GM23338 (cell line): ENCODE results near the gene TRIM42. TPM values are rescaled to one million over a fixed set of nuclear protein-coding genes. Genes with fewer than 3 reads are reported as not detected.

ENCODE experiments used
- ATAC-seq: fragments of 200-7000 bp; cut with Tn5 transposase; 3 replicates; pipeline ENCODE4 v1.9.1; 2020
- DNase-seq: peaks from one replicate; pipeline ENCODE4 v3.0.0-alpha.2; 2015; ENCODE audit warnings: low spot score
- H2AFZ ChIP-seq: fragments of 200-600 bp; sonication (generic); 2 replicates; pipeline ENCODE4 v1.8.0; 2016; ENCODE audit warnings: antibody characterized with exemption, mild to moderate bottlenecking, moderate library complexity
- H3F3A ChIP-seq: fragments of 200-600 bp; sonication (generic); replicated peaks from 2 replicates; pipeline ENCODE4 v1.8.0; 2017; ENCODE audit warnings: antibody characterized with exemption, mixed run types, low read depth
- H3K27ac ChIP-seq: fragments of 200-600 bp; sonication (generic); 2 replicates; pipeline ENCODE4 v1.6.1; 2016; ENCODE audit warnings: low read depth
- H3K27me3 ChIP-seq: fragments of 200-600 bp; sonication (generic); 2 replicates; pipeline ENCODE4 v1.8.0; 2016; ENCODE audit warnings: mild to moderate bottlenecking, mixed run types, moderate library complexity; ENCODE audit not compliant: insufficient read depth
- H3K36me3 ChIP-seq: fragments of 200-600 bp; sonication (generic); 2 replicates; pipeline ENCODE4 v1.8.0; 2016; ENCODE audit warnings: mild to moderate bottlenecking; ENCODE audit not compliant: insufficient read depth
- H3K4me1 ChIP-seq: fragments of 200-600 bp; sonication (generic); 2 replicates; pipeline ENCODE4 v1.8.0; 2016; ENCODE audit warnings: mild to moderate bottlenecking, moderate library complexity; ENCODE audit not compliant: insufficient read depth
- H3K4me2 ChIP-seq: fragments of 200-600 bp; sonication (generic); 2 replicates; pipeline ENCODE4 v1.7.1; 2017; ENCODE audit warnings: mixed run types
- H3K4me3 ChIP-seq: fragments of 200-600 bp; sonication (generic); 2 replicates; pipeline ENCODE4 v1.6.1; 2016; ENCODE audit warnings: mixed run types
- H3K79me2 ChIP-seq: fragments of 200-600 bp; sonication (generic); replicated peaks from 2 replicates; pipeline ENCODE4 v1.8.0; 2017; ENCODE audit warnings: mild to moderate bottlenecking; ENCODE audit not compliant: insufficient read depth
- H3K9me2 ChIP-seq: fragments of 200-600 bp; sonication (generic); 2 replicates; pipeline ENCODE4 v1.8.0; 2017; ENCODE audit not compliant: insufficient read depth
- H4K20me1 ChIP-seq: fragments of 200-600 bp; sonication (generic); replicated peaks from 2 replicates; pipeline ENCODE4 v1.8.0; 2017; ENCODE audit warnings: mild to moderate bottlenecking; ENCODE audit not compliant: insufficient read depth
- H3K27ac Mint-ChIP-seq: 2 replicates; pipeline ENCODE4 v1.8.0; 2020; ENCODE audit warnings: inconsistent platforms, mild to moderate bottlenecking, moderate library complexity, mixed read lengths
- H3K27me3 Mint-ChIP-seq: 3 replicates; pipeline ENCODE4 v1.8.0; 2022; ENCODE audit warnings: low read depth, mild to moderate bottlenecking, moderate library complexity, mixed read lengths, inconsistent platforms; ENCODE audit not compliant: insufficient read depth, poor library complexity
- H3K36me3 Mint-ChIP-seq: 3 replicates; pipeline ENCODE4 v1.8.0; 2021; ENCODE audit warnings: low read depth, mild to moderate bottlenecking, inconsistent platforms, moderate library complexity, mixed read lengths
- H3K4me1 Mint-ChIP-seq: 3 replicates; pipeline ENCODE4 v1.8.0; 2020; ENCODE audit warnings: mild to moderate bottlenecking, inconsistent platforms, mixed read lengths
- H3K4me3 Mint-ChIP-seq: 3 replicates; pipeline ENCODE4 v1.8.0; 2021; ENCODE audit warnings: moderate library complexity, mild to moderate bottlenecking, inconsistent platforms, mixed read lengths
- H3K9me3 Mint-ChIP-seq: 3 replicates; pipeline ENCODE4 v1.8.0; 2020; ENCODE audit warnings: moderate library complexity, mild to moderate bottlenecking, inconsistent platforms, mixed read lengths
- CREB1 ChIP-seq: fragments of 250-450 bp; sonication (Bioruptor Pico); IDR thresholded peaks from 2 replicates; pipeline ENCODE4 v1.5.0; 2020; ENCODE audit warnings: low read depth, mild to moderate bottlenecking, moderate library complexity
- EZH2 ChIP-seq: fragments of 200-600 bp; sonication (generic); IDR thresholded peaks from one replicate; pipeline ENCODE4 v1.8.0; 2017; ENCODE audit warnings: antibody characterized with exemption, mild to moderate bottlenecking, low read depth; ENCODE audit not compliant: unreplicated experiment
- EZH2phosphoT487 ChIP-seq: fragments of 200-600 bp; sonication (generic); IDR thresholded peaks from one replicate; pipeline ENCODE4 v1.8.1; 2018; ENCODE audit warnings: antibody characterized with exemption; ENCODE audit not compliant: unreplicated experiment
- NANOG ChIP-seq: IDR thresholded peaks from 2 replicates; pipeline ENCODE4 v1.6.1; 2016; ENCODE audit warnings: antibody characterized with exemption, borderline replicate concordance
- POLR2AphosphoS5 ChIP-seq: IDR thresholded peaks from 2 replicates; pipeline ENCODE4 v1.6.1; 2016; ENCODE audit warnings: antibody characterized with exemption, low read depth
- STAT1 ChIP-seq: IDR thresholded peaks from one replicate; pipeline ENCODE4 v1.6.1; 2016; ENCODE audit warnings: antibody characterized with exemption; ENCODE audit not compliant: unreplicated experiment
- ZNF331 ChIP-seq: fragments of 250-450 bp; sonication (Bioruptor Pico); IDR thresholded peaks from 2 replicates; pipeline ENCODE4 v1.5.0; 2020; ENCODE audit warnings: low read depth, mild to moderate bottlenecking, moderate library complexity
- polyA plus RNA-seq: library from polyadenylated mRNA; unstranded; fragments of >200 nt; fragmentation: Nextera tagmentation; extraction: Ambion mirVana; gene quantifications from 2 replicates; pipeline ENCODE4 v1.2.1, GENCODE V29; 2016
- total RNA-seq: library from RNA; depleted of rRNA; stranded (reverse); fragments of >200 nt; shearing (Covaris generic); gene quantifications from 2 replicates; pipeline ENCODE4 v1.2.3, GENCODE V29; 2014
- TF ChIP-seq, protein P1 (sequence below), 2 experiments: fragments of 200-600 bp in 1 of 2; sonication (generic) in 1 of 2; conservative IDR thresholded peaks; 2 replicates each; pipeline versions ENCODE4 v1.5.1 to v1.6.1; 2016 to 2017; ENCODE audit warnings: antibody characterized with exemption in 2 of 2, low read depth in 2 of 2, mild to moderate bottlenecking in 2 of 2, moderate library complexity in 1 of 2
- TF ChIP-seq, protein P2 (sequence below): fragments of 250-450 bp; sonication (Bioruptor Pico); IDR thresholded peaks from 2 replicates; pipeline ENCODE4 v1.5.0; 2020; ENCODE audit warnings: mild to moderate bottlenecking, moderate library complexity
- TF ChIP-seq, protein P3 (sequence below): IDR thresholded peaks from 2 replicates; pipeline ENCODE4 v1.6.1; 2016; ENCODE audit warnings: antibody characterized with exemption

TRIM42 gene
- total and polyA plus RNA-seq, 2 experiments from 2014 or later: not detected

DNA sequence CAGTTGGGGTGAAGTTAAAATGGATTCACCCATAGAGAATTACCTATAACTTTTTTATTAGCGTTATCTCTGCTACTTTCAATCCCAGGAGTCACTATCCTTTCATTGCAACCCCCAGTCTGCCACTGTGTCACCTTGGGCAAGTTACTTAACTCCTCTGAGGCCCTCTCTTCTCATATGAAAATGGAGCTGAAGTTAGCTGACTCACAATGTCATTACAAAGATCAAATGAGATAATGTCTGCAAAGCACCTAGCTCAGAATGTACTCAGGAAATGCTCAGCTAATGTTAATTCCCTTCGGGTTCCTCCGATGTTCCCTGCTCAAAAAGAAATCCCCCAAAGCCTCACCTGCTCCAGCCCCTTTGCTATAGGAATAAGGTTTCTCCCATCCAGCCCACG is 50.0 kb downstream of the TRIM42 start:
- no peak for TF ChIP-seq STAT1
- TF ChIP-seq POLR2AphosphoS5: no peak
- TF ChIP-seq, protein P1, sequence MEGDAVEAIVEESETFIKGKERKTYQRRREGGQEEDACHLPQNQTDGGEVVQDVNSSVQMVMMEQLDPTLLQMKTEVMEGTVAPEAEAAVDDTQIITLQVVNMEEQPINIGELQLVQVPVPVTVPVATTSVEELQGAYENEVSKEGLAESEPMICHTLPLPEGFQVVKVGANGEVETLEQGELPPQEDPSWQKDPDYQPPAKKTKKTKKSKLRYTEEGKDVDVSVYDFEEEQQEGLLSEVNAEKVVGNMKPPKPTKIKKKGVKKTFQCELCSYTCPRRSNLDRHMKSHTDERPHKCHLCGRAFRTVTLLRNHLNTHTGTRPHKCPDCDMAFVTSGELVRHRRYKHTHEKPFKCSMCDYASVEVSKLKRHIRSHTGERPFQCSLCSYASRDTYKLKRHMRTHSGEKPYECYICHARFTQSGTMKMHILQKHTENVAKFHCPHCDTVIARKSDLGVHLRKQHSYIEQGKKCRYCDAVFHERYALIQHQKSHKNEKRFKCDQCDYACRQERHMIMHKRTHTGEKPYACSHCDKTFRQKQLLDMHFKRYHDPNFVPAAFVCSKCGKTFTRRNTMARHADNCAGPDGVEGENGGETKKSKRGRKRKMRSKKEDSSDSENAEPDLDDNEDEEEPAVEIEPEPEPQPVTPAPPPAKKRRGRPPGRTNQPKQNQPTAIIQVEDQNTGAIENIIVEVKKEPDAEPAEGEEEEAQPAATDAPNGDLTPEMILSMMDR (conservative IDR thresholded peaks at IDR 0.05; ENCODE audit: low read depth in 2 of 2): no peak
- TF ChIP-seq, protein P2, sequence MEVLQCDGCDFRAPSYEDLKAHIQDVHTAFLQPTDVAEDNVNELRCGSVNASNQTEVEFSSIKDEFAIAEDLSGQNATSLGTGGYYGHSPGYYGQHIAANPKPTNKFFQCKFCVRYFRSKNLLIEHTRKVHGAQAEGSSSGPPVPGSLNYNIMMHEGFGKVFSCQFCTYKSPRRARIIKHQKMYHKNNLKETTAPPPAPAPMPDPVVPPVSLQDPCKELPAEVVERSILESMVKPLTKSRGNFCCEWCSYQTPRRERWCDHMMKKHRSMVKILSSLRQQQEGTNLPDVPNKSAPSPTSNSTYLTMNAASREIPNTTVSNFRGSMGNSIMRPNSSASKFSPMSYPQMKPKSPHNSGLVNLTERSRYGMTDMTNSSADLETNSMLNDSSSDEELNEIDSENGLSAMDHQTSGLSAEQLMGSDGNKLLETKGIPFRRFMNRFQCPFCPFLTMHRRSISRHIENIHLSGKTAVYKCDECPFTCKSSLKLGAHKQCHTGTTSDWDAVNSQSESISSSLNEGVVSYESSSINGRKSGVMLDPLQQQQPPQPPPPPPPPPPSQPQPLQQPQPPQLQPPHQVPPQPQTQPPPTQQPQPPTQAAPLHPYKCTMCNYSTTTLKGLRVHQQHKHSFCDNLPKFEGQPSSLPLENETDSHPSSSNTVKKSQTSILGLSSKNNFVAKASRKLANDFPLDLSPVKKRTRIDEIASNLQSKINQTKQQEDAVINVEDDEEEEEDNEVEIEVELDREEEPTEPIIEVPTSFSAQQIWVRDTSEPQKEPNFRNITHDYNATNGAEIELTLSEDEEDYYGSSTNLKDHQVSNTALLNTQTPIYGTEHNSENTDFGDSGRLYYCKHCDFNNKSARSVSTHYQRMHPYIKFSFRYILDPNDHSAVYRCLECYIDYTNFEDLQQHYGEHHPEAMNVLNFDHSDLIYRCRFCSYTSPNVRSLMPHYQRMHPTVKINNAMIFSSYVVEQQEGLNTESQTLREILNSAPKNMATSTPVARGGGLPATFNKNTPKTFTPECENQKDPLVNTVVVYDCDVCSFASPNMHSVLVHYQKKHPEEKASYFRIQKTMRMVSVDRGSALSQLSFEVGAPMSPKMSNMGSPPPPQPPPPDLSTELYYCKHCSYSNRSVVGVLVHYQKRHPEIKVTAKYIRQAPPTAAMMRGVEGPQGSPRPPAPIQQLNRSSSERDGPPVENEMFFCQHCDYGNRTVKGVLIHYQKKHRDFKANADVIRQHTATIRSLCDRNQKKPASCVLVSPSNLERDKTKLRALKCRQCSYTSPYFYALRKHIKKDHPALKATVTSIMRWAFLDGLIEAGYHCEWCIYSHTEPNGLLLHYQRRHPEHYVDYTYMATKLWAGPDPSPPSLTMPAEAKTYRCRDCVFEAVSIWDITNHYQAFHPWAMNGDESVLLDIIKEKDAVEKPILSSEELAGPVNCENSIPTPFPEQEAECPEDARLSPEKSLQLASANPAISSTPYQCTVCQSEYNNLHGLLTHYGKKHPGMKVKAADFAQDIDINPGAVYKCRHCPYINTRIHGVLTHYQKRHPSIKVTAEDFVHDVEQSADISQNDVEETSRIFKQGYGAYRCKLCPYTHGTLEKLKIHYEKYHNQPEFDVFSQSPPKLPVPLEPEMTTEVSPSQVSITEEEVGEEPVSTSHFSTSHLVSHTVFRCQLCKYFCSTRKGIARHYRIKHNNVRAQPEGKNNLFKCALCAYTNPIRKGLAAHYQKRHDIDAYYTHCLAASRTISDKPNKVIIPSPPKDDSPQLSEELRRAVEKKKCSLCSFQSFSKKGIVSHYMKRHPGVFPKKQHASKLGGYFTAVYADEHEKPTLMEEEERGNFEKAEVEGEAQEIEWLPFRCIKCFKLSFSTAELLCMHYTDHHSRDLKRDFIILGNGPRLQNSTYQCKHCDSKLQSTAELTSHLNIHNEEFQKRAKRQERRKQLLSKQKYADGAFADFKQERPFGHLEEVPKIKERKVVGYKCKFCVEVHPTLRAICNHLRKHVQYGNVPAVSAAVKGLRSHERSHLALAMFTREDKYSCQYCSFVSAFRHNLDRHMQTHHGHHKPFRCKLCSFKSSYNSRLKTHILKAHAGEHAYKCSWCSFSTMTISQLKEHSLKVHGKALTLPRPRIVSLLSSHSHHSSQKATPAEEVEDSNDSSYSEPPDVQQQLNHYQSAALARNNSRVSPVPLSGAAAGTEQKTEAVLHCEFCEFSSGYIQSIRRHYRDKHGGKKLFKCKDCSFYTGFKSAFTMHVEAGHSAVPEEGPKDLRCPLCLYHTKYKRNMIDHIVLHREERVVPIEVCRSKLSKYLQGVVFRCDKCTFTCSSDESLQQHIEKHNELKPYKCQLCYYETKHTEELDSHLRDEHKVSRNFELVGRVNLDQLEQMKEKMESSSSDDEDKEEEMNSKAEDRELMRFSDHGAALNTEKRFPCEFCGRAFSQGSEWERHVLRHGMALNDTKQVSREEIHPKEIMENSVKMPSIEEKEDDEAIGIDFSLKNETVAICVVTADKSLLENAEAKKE: no peak
- no peak for TF ChIP-seq CREB1
- TF ChIP-seq EZH2phosphoT487: no peak
- no peak for TF ChIP-seq NANOG
- TF ChIP-seq, protein P3, sequence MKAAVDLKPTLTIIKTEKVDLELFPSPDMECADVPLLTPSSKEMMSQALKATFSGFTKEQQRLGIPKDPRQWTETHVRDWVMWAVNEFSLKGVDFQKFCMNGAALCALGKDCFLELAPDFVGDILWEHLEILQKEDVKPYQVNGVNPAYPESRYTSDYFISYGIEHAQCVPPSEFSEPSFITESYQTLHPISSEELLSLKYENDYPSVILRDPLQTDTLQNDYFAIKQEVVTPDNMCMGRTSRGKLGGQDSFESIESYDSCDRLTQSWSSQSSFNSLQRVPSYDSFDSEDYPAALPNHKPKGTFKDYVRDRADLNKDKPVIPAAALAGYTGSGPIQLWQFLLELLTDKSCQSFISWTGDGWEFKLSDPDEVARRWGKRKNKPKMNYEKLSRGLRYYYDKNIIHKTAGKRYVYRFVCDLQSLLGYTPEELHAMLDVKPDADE: no peak
- TF ChIP-seq EZH2: no peak
- no peak for TF ChIP-seq ZNF331 (CRISPR knock-in tag)
- ATAC-seq: no peak
- H3K27me3 ChIP-seq: no peaks in the 10 kb centered on the region
- no peak for DNase-seq
- peaks cover 14% of the 10 kb centered on the region; the same call in 2 of the 3 replicates for H3K4me1 Mint-ChIP-seq
- peaks cover 14% of the 10 kb centered on the region for H3K4me1 ChIP-seq
- H3K36me3 ChIP-seq: no peaks in the 10 kb centered on the region
- no peaks in the 10 kb centered on the region for H3K9me3 Mint-ChIP-seq
- H3K79me2 ChIP-seq: no peaks in the 10 kb centered on the region
- H3K4me3 ChIP-seq: no peak overlapping the region
- H3K4me3 Mint-ChIP-seq: no peak overlapping the region
- no peak overlapping the region for H3K27ac ChIP-seq
- H3K27ac Mint-ChIP-seq: peak overlapping the region; percentile 47; the same call in 1 of the 2 replicates
- peaks cover 3% of the 10 kb centered on the region for H3K27me3 Mint-ChIP-seq
- H3K36me3 Mint-ChIP-seq: no peaks in the 10 kb centered on the region
- peak overlapping the region; percentile 87; the same call in 1 of the 2 replicates for H2AFZ ChIP-seq
- H3K9me2 ChIP-seq: peaks cover 22% of the 10 kb centered on the region
- no peaks in the 10 kb centered on the region for H3F3A ChIP-seq
- no peaks in the 10 kb centered on the region for H4K20me1 ChIP-seq
- no peak overlapping the region for H3K4me2 ChIP-seq
